DOHH2 (cell line): Measurements from ENCODE around the gene ATP8B4.

Source experiments
- CTCF ChIP-seq: fragments of 200-600 bp; sonication (generic); IDR thresholded peaks from one replicate; pipeline ENCODE4 v1.5.1; 2014; ENCODE audit warnings: antibody characterized with exemption, mild to moderate bottlenecking, low read depth, low read length; ENCODE audit not compliant: poor library complexity, severe bottlenecking
- EZH2phosphoT487 ChIP-seq: fragments of 200-600 bp; sonication (generic); IDR thresholded peaks from 2 replicates; pipeline ENCODE4 v1.6.1; 2017; ENCODE audit warnings: borderline replicate concordance, mild to moderate bottlenecking, antibody characterized with exemption, low read length, moderate library complexity, mixed read lengths

GRCh38 chr15:50016951-50017350 lies 102.1 kb downstream of the ATP8B4 start:
- TF ChIP-seq CTCF (no peak), EZH2phosphoT487 (no peak)
